ENCODE data around the gene NPPB.

Gene NPPB

DNA sequence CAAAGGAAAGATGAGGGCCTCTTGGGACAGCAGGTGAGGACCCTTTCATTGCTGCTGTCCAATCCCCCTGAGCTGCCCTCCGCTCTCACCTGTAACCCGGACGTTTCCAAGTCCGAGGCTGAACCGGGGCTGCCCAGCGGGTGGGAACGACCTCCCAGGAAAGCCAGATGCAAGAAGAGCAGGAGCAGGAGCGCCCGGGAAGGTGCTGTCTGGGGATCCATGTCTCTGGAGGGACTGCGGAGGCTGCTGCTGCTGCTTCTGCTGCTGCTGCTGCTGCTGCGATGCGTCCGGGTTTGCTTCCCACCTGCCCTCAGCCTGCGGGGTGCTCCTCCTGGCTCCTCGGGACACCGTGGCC, at the start of gene NPPB:
Gene NPPB, minus strand, starts transcription at position 333 of the 355 bp plus-strand sequence. Its CDS starts 112 bp downstream, at position 221.
- TF ChIP-seq, protein P1, sequence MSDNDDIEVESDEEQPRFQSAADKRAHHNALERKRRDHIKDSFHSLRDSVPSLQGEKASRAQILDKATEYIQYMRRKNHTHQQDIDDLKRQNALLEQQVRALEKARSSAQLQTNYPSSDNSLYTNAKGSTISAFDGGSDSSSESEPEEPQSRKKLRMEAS (IDR thresholded peaks at IDR 0.05): no peak
- TF ChIP-seq CEBPB (IDR thresholded peaks at IDR 0.05): no peak
- no peak for TF ChIP-seq EP300 (IDR thresholded peaks at IDR 0.05; ENCODE audit: borderline replicate concordance)
- TF ChIP-seq RAD21 (IDR thresholded peaks at IDR 0.05; ENCODE audit: low read depth): no peak
- TF ChIP-seq, protein P2, sequence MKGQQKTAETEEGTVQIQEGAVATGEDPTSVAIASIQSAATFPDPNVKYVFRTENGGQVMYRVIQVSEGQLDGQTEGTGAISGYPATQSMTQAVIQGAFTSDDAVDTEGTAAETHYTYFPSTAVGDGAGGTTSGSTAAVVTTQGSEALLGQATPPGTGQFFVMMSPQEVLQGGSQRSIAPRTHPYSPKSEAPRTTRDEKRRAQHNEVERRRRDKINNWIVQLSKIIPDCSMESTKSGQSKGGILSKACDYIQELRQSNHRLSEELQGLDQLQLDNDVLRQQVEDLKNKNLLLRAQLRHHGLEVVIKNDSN (IDR thresholded peaks at IDR 0.05): no peak
- TF ChIP-seq TAF1 (IDR thresholded peaks at IDR 0.05; ENCODE audit: low read depth): no peak
- no peak for TF ChIP-seq YY1 (IDR thresholded peaks at IDR 0.05; ENCODE audit: low read depth)
- no peak for TF ChIP-seq TCF12 (IDR thresholded peaks at IDR 0.05; ENCODE audit: low read depth)
- TF ChIP-seq FOXM1 (IDR thresholded peaks at IDR 0.05; ENCODE audit: borderline replicate concordance, low read depth): no peak
- TF ChIP-seq NFIC (IDR thresholded peaks at IDR 0.05): no peak
- TF ChIP-seq ZBTB7A (IDR thresholded peaks at IDR 0.05; ENCODE audit: low read depth): no peak
- TF ChIP-seq EGR1 (IDR thresholded peaks at IDR 0.05): no peak
- no peak for TF ChIP-seq TEAD4 (IDR thresholded peaks at IDR 0.05)
- TF ChIP-seq, protein P3, sequence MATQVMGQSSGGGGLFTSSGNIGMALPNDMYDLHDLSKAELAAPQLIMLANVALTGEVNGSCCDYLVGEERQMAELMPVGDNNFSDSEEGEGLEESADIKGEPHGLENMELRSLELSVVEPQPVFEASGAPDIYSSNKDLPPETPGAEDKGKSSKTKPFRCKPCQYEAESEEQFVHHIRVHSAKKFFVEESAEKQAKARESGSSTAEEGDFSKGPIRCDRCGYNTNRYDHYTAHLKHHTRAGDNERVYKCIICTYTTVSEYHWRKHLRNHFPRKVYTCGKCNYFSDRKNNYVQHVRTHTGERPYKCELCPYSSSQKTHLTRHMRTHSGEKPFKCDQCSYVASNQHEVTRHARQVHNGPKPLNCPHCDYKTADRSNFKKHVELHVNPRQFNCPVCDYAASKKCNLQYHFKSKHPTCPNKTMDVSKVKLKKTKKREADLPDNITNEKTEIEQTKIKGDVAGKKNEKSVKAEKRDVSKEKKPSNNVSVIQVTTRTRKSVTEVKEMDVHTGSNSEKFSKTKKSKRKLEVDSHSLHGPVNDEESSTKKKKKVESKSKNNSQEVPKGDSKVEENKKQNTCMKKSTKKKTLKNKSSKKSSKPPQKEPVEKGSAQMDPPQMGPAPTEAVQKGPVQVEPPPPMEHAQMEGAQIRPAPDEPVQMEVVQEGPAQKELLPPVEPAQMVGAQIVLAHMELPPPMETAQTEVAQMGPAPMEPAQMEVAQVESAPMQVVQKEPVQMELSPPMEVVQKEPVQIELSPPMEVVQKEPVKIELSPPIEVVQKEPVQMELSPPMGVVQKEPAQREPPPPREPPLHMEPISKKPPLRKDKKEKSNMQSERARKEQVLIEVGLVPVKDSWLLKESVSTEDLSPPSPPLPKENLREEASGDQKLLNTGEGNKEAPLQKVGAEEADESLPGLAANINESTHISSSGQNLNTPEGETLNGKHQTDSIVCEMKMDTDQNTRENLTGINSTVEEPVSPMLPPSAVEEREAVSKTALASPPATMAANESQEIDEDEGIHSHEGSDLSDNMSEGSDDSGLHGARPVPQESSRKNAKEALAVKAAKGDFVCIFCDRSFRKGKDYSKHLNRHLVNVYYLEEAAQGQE (IDR thresholded peaks at IDR 0.05; ENCODE audit: low read depth): no peak
- TF ChIP-seq CREB1 (IDR thresholded peaks at IDR 0.05; ENCODE audit: low read depth): no peak

DNA sequence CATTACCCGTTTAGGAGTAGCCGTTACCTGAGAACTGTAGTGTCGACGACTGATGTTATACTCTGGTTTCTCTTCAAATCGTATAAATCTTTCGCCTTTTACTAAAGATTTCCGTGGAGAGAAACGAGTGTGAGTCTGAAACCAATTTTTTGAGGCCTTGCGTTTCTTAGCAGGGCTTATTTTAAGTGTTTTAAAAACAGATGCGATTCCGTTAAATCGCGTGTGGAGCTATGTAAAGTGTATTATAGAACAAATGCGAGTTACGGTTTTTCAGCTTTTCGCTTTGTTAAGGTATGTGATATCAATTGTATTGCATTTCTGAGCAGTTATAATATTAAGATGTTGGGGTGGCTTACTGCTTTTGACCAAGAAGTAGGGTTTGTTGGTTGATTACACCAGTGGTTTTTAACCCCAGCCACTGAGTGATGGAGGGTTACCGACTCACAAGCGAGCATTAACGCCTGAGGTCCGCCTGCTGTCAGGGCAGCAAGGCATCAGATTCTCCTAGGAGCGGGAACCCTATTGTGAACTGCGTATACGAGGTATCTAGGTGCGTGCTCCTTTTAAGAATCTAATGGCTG, 49.4 kb upstream of the NPPB start:
- TF ChIP-seq CEBPB (IDR thresholded peaks at IDR 0.05) (peak; percentile 54; the same call in 1 of the 2 replicates), FOXM1 (IDR thresholded peaks at IDR 0.05; ENCODE audit: borderline replicate concordance, low read depth) (peak; percentile 80), TAF1 (IDR thresholded peaks at IDR 0.05; ENCODE audit: low read depth) (peak; percentile 29; the same call in 1 of the 2 replicates), TEAD4 (IDR thresholded peaks at IDR 0.05) (peak; percentile 62; the same call in 1 of the 2 replicates), TCF12 (IDR thresholded peaks at IDR 0.05; ENCODE audit: low read depth) (peak; percentile 88), ZBTB7A (IDR thresholded peaks at IDR 0.05; ENCODE audit: low read depth) (no peak), EGR1 (IDR thresholded peaks at IDR 0.05) (0 out of 2 replicates have a peak, but pooled peaks have one; percentile 6), RAD21 (IDR thresholded peaks at IDR 0.05; ENCODE audit: low read depth) (peak; percentile 19; the same call in 1 of the 2 replicates), NFIC (IDR thresholded peaks at IDR 0.05) (peak; percentile 68), EP300 (IDR thresholded peaks at IDR 0.05; ENCODE audit: borderline replicate concordance) (peak; percentile 86; the same call in 1 of the 2 replicates), YY1 (IDR thresholded peaks at IDR 0.05; ENCODE audit: low read depth) (peak; percentile 78), CREB1 (IDR thresholded peaks at IDR 0.05; ENCODE audit: low read depth) (no peak)
- TF ChIP-seq, protein P1 (IDR thresholded peaks at IDR 0.05): peak; percentile 59
- TF ChIP-seq, protein P3 (IDR thresholded peaks at IDR 0.05; ENCODE audit: low read depth): no peak
- TF ChIP-seq, protein P2 (IDR thresholded peaks at IDR 0.05): peak; percentile 33; the same call in 1 of the 2 replicates

DNA sequence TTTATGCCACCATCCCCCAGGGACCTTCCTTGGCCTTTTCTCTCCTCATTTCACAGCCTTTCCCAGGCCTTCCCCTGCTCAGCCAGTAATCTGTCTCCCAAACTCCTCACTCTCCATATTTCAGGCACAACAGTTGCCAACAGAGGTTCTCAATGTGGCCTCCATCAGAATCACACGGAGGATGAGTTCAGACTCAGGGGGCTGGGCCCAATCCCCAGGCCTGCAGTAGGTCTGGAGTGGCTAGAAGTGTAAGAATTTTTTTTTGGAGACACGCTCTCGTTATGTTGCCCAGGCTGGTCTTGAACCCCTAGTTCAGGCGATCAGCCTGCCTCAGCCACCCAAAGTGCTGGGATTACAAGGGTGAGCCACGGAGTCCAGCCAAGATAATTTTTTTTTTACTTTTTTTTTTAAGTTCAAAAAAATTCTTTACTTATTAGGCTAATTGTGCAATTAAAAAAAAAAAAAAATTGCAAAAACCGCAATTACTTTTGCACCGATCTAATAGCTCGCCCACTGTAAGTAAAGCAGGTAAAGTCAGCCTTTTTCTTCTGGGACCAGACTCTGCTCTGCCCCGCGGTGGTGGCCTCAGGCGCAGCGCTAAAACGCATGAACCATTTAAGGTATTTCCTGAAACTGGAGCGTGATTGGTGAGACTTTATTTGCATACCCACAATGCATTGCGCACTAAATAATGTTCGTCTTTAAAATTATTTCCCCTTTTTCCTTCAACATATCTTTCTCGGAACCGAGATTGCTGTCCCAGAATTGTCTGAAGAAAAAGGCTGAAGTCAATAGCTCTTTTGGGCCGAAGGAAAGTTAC, 48.7 kb upstream of the NPPB start:
- TF ChIP-seq RAD21 (IDR thresholded peaks at IDR 0.05; ENCODE audit: low read depth) (peak; percentile 34; the same call in 1 of the 2 replicates), ZBTB7A (IDR thresholded peaks at IDR 0.05; ENCODE audit: low read depth) (no peak)

DNA sequence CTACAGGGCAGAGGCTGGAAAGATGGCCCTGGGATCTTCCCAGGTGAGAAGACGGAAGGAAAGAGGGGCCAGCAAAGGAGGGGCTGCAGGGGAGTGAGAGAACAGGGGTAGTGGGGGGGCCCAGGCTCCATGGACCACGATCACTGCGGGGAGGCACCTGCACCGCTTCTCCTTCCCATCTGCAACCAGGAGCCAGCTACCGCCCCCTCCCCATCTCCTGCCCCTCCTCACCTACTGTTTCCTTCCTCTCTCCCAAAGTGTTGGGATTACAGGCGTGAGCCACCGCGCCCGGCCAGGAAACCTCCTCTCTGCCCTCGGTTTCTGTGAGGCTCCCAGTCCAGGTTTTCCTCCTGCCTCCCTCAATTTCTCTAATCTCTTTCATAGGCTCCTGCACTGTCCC, 48.1 kb upstream of the NPPB start:
- TF ChIP-seq TAF1 (IDR thresholded peaks at IDR 0.05; ENCODE audit: low read depth) (no peak), ZBTB7A (IDR thresholded peaks at IDR 0.05; ENCODE audit: low read depth) (no peak), EGR1 (IDR thresholded peaks at IDR 0.05) (no peak), TCF12 (IDR thresholded peaks at IDR 0.05; ENCODE audit: low read depth) (no peak), CREB1 (IDR thresholded peaks at IDR 0.05; ENCODE audit: low read depth) (no peak), FOXM1 (IDR thresholded peaks at IDR 0.05; ENCODE audit: borderline replicate concordance, low read depth) (no peak), NFIC (IDR thresholded peaks at IDR 0.05) (no peak), TEAD4 (IDR thresholded peaks at IDR 0.05) (no peak), RAD21 (IDR thresholded peaks at IDR 0.05; ENCODE audit: low read depth) (no peak), CEBPB (IDR thresholded peaks at IDR 0.05) (no peak), EP300 (IDR thresholded peaks at IDR 0.05; ENCODE audit: borderline replicate concordance) (no peak), YY1 (IDR thresholded peaks at IDR 0.05; ENCODE audit: low read depth) (no peak)
- TF ChIP-seq, protein P3 (IDR thresholded peaks at IDR 0.05; ENCODE audit: low read depth): no peak
- TF ChIP-seq, protein P1 (IDR thresholded peaks at IDR 0.05): no peak
- TF ChIP-seq, protein P2 (IDR thresholded peaks at IDR 0.05): no peak
